Skin of body (tissue), 2 donors: Measurements from ENCODE around the gene MISP3. TPM values are rescaled to one million over a fixed set of nuclear protein-coding genes. Genes with fewer than 3 reads are reported as not detected.
"Not testable (repeated sequence)": the region's sequence is repeated elsewhere in the genome, so short reads cannot be mapped to it uniquely, and the experiment has no call there.

Experiments
- DNase-seq: peaks from one replicate; lab custom pipeline; 2025; lab: John Stamatoyannopoulos, UW
- total RNA-seq: library from RNA; depleted of rRNA; stranded (reverse); fragments of >200 nt; gene quantifications from one replicate; pipeline ENCODE4 v1.2.3, GENCODE V29; 2014

The MISP3 gene
- 0.89 TPM for total RNA-seq

DNA sequence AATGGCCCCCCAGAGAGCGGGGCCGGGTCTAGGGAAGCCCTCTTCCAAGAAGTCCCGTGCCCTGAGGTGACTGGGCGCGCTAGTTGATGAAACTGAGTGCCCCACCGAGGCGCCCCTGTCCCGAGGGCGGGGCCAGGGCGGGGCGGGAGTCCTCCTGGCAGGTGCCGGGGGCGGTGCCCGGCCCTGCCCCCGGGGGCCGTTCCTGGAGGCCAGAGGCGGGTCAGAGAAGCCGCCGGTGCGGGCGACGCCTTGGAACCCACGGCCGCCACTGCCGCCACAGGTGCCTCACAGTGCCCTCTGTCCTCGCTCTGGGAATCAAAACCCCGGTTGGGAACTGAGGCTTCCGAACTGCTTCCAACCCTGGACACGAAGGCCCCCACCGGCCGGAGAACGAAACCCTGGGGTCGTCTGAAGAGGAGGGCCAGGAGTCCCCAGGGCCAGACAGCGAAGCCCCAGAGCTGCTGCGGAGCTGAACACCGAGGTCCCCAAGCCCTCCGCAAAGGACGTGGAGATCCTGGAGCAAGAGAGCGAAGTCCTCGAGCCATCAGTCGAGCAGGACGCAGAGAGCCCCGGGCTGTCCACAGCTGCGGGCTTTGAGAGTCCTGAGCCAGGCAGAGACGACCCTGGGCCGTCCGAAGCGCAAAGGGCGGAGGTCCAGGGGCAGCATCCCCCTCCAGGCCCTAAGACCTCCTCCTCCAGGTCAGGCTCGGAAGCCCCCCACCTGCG, at the start of gene MISP3:
Gene MISP3 (plus strand): TSS at position 252 of the 726 bp plus-strand sequence. CDS start 524 bp downstream, outside the sequence.
- DNase-seq = no peak

DNA sequence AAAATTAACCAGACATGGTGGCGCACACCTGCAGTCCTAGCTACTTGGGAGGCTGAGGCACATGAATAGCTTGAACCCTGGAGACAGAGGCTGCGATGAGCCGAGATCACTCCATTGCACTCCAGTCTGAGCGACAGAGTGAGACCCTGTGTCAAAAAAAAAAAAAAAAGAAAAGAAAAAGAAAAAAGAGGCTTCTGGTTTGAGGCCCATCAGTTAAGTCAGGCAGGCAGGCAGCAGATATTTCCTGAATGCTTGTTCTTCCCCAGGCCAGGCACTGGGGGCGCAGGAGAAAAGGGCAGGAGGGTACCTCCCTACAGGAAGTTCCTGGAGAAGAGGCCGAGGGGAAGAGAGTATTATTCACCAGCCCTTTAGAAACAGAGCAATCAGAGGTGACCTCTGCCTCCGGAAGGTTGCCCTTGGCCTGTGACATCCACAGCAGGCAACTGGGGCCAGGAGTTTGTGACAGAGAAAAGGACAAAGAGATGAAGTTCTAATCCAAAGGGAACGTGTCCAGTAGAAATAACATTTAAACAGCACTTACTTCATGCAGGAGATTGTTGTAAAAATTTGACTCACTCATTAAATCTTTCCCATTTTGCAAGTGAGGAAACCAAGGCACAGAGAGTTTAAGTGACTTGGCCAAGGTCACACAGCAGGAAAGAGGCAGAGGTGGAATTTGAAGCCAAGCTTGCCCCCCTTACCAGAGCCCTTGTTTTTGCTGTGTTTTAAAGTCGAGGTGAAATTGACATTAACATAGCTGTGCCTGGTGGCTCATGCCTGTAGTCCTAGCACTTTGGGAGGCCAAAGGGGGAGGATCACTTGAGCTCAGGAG, 49.0 kb upstream of the MISP3 start:
- DNase-seq = no peak

GRCh38 chr19:14026652-14027192, 45.9 kb upstream of the MISP3 start:
- DNase-seq = not testable (repeated sequence)

DNA sequence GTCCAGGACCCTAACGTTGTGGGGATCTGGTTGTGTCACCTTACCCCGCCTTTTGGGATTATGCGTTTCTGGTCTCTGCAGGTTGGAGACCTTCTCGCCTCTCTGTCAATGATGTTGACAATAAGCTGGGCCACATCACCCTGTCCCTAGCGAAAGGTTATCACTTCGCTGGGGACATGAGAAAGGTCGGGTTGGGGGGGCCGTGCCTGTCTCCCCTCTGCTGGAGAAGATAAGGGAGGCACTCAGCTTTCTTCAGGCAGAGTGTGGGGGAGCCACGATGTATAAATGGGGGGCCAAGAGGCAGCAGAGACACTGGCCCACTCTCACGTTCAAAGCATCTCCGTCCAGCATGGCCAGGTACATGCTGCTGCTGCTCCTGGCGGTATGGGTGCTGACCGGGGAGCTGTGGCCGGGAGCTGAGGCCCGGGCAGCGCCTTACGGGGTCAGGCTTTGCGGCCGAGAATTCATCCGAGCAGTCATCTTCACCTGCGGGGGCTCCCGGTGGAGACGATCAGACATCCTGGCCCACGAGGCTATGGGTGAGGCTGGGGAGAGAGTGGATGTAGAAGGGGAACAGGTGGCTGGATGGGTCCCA, 44.6 kb upstream of the MISP3 start, which contains the start of gene RLN3:
Gene RLN3 (plus strand): TSS at position 293 of the 595 bp plus-strand sequence. CDS start 57 bp downstream, at position 350.
- no peak for DNase-seq

DNA sequence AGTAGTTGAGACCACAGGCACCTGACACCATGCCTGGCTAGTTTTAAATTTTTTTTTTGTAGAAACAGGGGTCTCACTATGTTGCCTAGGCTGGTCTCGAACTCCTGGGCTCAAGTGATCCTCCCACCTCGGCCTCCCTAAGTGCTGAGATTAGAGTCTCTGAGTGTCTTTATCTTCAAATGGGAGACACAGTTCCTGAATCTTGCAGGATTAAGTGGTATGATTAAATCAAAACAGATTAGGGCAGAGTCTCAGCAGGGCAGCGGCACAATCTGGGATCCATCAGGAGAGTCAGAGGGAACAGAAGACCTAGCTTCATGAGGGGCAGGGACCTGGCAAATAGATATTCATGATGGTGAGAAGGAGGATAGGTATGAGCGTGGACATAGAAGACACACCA, 43.7 kb upstream of the MISP3 start:
- DNase-seq = no peak

- no peak for DNase-seq
Measured at GRCh38 chr19:14030997-14031718, 41.4 kb upstream of the MISP3 start.

DNA sequence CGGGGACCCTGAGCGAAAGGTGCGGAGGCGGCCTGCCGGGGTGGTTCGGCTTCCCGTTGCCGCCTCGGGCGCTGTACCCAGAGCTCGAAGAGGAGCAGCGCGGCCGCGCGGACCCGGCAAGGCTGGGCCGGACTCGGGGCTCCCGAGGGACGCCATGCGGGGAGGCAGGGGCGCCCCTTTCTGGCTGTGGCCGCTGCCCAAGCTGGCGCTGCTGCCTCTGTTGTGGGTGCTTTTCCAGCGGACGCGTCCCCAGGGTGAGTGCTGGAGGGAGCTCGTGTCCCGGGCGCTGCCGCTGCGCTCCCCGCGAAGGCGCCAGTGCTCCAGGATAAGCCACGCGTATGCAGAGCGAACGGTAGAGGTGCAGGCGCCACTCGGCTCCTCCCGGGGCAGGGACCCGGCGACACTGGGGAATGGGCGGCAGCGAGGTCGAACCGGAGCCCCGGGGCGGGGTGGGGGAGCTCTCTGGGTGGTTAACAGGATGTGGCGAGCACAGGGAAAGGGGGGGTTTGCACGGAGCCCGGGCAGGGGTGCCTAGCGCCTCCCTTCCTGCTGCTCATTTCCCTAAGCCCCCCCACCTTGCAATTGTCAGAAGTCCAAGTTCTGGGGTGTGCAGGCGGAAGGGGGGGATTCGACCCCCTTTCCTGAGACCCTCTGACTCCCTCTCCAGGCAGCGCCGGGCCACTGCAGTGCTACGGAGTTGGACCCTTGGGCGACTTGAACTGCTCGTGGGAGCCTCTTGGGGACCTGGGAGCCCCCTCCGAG, 40.7 kb upstream of the MISP3 start, which contains the start of gene IL27RA:
Gene IL27RA (plus strand): TSS at position 44 of the 762 bp plus-strand sequence. CDS start 111 bp downstream, at position 155.
- peak; percentile 27 for DNase-seq

DNA sequence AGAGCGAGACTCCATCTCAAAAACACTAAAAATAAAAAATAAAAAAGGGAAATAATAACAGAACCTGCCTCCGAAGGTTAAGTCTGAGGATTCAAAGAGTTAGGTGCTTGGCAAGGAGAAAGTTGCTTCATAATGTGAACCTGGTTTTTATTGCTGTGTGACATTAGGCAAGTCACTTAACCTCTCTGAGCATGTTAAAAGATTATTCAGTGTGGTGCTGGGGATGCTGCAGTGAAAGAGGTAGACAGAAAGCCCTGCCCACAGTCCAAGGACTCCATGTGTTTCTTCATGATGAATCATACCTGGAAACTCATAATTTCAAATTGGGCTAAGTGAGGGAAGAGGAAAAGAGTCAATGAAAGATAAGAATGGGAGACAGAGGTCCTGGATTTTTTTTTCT, 38.6 kb upstream of the MISP3 start:
- DNase-seq = no peak

DNA sequence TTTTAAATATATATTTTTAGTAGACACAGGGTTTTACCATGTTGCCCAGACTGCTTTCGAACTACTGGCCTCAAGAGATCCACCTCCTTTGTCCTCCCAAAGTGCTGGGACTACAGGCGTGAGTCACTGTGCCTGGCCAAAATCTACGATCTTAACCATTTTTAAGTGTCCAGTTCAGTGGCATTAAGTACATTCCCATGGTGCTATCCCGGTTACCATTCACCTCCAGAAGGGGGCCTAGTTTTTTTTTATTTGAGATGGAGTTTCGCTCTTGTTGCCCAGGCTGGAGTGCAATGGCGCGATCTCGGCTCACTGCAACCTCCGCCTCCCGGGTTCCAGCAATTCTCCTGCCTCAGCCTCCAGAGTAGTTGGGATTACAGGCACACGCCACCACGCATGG, 37.4 kb upstream of the MISP3 start:
- not testable (repeated sequence) for DNase-seq

GRCh38 chr19:14035706-14036105, 36.9 kb upstream of the MISP3 start:
- DNase-seq = no peak

- DNase-seq = no peak
Measured at GRCh38 chr19:14039181-14039580, 33.4 kb upstream of the MISP3 start.

DNA sequence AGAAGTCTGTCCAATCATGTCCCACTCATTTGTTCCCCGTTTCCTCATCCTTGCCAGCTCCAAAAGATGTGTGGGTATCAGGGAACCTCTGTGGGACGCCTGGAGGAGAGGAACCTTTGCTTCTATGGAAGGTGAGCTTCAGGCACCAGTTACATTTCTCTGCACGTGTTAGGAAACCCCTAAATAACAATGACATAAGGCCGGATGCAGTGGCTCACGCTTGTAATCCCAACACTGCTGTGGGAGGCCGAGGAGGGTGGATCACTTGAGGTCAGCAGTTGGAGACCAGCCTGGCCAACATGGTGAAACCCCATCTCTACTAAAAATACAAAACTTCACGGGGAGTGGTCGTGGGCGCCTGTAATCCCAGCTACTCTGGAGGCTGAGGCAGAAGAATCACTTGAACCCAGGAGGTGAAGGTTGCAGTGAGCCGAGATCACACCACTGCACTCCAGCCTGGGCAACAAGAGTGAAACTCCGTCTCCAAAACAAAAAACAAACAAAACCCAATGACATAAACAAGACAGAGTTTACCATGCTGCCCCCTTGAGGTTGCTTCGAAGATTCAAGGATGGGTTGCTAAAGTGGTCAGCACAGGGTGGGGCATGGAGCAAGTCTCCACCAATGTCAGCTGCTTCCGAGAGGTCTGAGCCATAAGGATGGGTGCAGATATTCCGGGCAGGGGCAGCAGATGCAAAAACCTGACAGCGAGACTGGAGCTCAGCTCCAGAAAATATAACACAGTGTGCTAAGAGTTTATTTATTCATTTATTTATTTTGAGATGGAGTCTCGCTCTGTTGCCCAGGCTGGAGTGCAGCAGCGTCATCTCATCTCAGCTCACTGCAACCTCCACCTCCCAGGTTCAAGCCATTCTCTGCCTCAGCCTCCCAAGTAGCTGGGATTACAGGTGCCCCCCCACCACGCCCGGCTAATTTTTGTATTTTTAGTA, 29.7 kb upstream of the MISP3 start:
- peak; percentile 39 for DNase-seq

GRCh38 chr19:14047866-14048265, 24.7 kb upstream of the MISP3 start:
- DNase-seq = not testable (repeated sequence)

GRCh38 chr19:14048443-14049153, 24.0 kb upstream of the MISP3 start:
- DNase-seq = no peak

DNA sequence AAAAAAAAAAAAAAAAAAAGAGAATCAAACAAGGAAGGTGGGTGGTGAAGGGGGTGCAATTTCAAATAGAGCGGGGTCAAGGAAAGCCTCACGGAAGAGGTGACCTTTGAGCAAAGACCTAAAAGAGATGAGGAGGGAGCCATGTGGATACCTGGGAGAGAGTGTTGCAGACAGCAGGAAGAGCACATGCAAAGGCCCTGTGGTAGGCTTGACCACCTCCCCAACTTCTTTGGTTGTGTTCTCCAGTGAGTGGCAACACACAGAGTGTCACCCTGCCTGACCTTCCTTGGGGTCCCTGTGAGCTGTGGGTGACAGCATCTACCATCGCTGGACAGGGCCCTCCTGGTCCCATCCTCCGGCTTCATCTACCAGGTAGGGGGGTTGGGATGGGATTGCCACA, 22.1 kb upstream of the MISP3 start:
- DNase-seq = no peak

GRCh38 chr19:14050961-14051360, 21.6 kb upstream of the MISP3 start:
- not testable (repeated sequence) for DNase-seq

DNA sequence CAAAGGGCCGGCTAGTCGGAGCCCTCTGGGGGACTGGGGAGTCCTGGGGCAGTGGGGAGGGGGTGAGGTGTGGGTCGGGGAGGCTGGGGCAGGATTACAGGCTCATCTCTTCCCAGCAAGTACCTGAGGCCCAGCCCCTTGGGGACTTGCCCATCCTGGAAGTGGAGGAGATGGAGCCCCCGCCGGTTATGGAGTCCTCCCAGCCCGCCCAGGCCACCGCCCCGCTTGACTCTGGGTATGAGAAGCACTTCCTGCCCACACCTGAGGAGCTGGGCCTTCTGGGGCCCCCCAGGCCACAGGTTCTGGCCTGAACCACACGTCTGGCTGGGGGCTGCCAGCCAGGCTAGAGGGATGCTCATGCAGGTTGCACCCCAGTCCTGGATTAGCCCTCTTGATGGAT, 20.6 kb upstream of the MISP3 start:
- DNase-seq = no peak

DNA sequence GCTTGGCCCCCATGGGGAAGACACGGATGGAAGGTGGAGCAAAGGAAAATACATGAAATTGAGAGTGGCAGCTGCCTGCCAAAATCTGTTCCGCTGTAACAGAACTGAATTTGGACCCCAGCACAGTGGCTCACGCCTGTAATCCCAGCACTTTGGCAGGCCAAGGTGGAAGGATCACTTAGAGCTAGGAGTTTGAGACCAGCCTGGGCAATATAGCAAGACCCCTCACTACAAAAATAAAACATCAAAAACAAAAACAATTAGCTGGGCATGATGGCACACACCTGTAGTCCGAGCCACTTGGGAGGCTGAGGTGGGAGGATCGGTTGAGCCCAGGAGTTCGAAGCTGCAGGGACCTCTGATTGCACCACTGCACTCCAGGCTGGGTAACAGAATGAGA, 20.1 kb upstream of the MISP3 start:
- no peak for DNase-seq
